A673 (cell line): ENCODE results near the gene PCDHGB1. TPM values are rescaled to one million over a fixed set of nuclear protein-coding genes. Genes with fewer than 3 reads are reported as not detected.
A peak's percentile ranks its signal among the peaks of the same experiment; 100 is the strongest.

Source experiments
- BruUV-seq: library from RNA; stranded (reverse); fragments of 400-500 nt; replicated peaks from 2 replicates; lab custom pipeline; 2021; lab: Mats Ljungman, UMichigan
- CTCF ChIA-PET: fragments of 300-600 bp; sonication (Branson Sonifier 250); formaldehyde crosslinking; loops from one replicate; lab custom pipeline; 2022; ENCODE audit warnings: antibody characterized with exemption; lab: Charles Lee
- POLR2A ChIA-PET: fragments of 300-600 bp; sonication (Branson Sonifier 250); formaldehyde crosslinking; loops from one replicate; lab custom pipeline; 2022; ENCODE audit warnings: antibody characterized with exemption; ENCODE audit not compliant: low non-redundant PET; lab: Charles Lee
- DNase-seq: peaks from one replicate; pipeline ENCODE4 v3.0.0-alpha.2; 2015; ENCODE audit warnings: low spot score
- H3K27ac ChIP-seq: fragments of 200-600 bp; sonication (generic); 2 replicates; pipeline ENCODE4 v1.5.1; 2016; ENCODE audit warnings: mixed run types, low read depth, mild to moderate bottlenecking, mixed read lengths, antibody characterized with exemption, low read length; ENCODE audit not compliant: poor library complexity, severe bottlenecking
- H3K27me3 ChIP-seq: fragments of 200-600 bp; sonication (generic); replicated peaks from 2 replicates; pipeline ENCODE4 v1.6.1; 2017; ENCODE audit warnings: mixed run types, low read depth, mild to moderate bottlenecking, mixed read lengths, antibody characterized with exemption, low read length; ENCODE audit not compliant: insufficient read depth, poor library complexity
- H3K36me3 ChIP-seq: fragments of 200-600 bp; sonication (generic); 2 replicates; pipeline ENCODE4 v1.6.1; 2016; ENCODE audit warnings: mixed run types, mild to moderate bottlenecking, mixed read lengths, antibody characterized with exemption, low read length; ENCODE audit not compliant: insufficient read depth, poor library complexity, severe bottlenecking
- H3K4me1 ChIP-seq: fragments of 200-600 bp; sonication (generic); 2 replicates; pipeline ENCODE4 v1.6.1; 2017; ENCODE audit warnings: mixed run types, mild to moderate bottlenecking, mixed read lengths, antibody characterized with exemption, low read length; ENCODE audit not compliant: insufficient read depth, poor library complexity, severe bottlenecking
- H3K4me3 ChIP-seq: fragments of 200-600 bp; sonication (generic); 2 replicates; pipeline ENCODE4 v1.5.1; 2016; ENCODE audit warnings: low read depth, mixed run types, mild to moderate bottlenecking, mixed read lengths, low read length; ENCODE audit not compliant: poor library complexity, severe bottlenecking
- H3K9me3 ChIP-seq: fragments of 200-600 bp; sonication (generic); 2 replicates; pipeline ENCODE4 v1.6.1; 2016; ENCODE audit warnings: mixed run types, low read depth, mild to moderate bottlenecking, mixed read lengths, antibody characterized with exemption, low read length; ENCODE audit not compliant: poor library complexity, severe bottlenecking
- EZH2 ChIP-seq: fragments of 200-600 bp; sonication (generic); IDR thresholded peaks from 2 replicates; pipeline ENCODE4 v1.6.1; 2017; ENCODE audit warnings: borderline replicate concordance, low read depth, mild to moderate bottlenecking, mixed read lengths, antibody characterized with exemption, low read length; ENCODE audit not compliant: poor library complexity, severe bottlenecking
- intact Hi-C: fragments of 100-400 bp; cut with micrococcal nuclease; formaldehyde crosslinking; loops from one replicate; pipeline ENCODE4 v1.10.0; 2022; ENCODE audit not compliant: unreplicated experiment
- total RNA-seq: library from RNA; stranded (reverse); gene quantifications from 2 replicates; pipeline ENCODE4 v1.2.3, GENCODE V29; 2021
- TF ChIP-seq, protein P1 (sequence below): fragments of 300-800, 200-600 bp; sonication (generic); conservative IDR thresholded peaks from 2 replicates; pipeline ENCODE4 v1.5.1; 2017; ENCODE audit warnings: low read depth, mild to moderate bottlenecking, antibody characterized with exemption, low read length, moderate library complexity, mixed read lengths

PCDHGB1 gene
- total RNA-seq, 1 experiment from 2014 or later = 7.6 TPM

- Histone ChIP-seq H3K4me1 (no peaks in the 10 kb centered on the region), H3K36me3 (no peaks in the 10 kb centered on the region), H3K27ac (no peak overlapping the region), H3K9me3 (peaks cover 30% of the 10 kb centered on the region), H3K4me3 (no peak overlapping the region), H3K27me3 (no peaks in the 10 kb centered on the region)
- DNase-seq = no peak
- intact Hi-C loops = no loop called here
- CTCF ChIA-PET = no interaction called here
- BruUV-seq = no TSS peak
- POLR2A ChIA-PET = no interaction called here
- TF ChIP-seq, protein P1, sequence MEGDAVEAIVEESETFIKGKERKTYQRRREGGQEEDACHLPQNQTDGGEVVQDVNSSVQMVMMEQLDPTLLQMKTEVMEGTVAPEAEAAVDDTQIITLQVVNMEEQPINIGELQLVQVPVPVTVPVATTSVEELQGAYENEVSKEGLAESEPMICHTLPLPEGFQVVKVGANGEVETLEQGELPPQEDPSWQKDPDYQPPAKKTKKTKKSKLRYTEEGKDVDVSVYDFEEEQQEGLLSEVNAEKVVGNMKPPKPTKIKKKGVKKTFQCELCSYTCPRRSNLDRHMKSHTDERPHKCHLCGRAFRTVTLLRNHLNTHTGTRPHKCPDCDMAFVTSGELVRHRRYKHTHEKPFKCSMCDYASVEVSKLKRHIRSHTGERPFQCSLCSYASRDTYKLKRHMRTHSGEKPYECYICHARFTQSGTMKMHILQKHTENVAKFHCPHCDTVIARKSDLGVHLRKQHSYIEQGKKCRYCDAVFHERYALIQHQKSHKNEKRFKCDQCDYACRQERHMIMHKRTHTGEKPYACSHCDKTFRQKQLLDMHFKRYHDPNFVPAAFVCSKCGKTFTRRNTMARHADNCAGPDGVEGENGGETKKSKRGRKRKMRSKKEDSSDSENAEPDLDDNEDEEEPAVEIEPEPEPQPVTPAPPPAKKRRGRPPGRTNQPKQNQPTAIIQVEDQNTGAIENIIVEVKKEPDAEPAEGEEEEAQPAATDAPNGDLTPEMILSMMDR = no peak
- TF ChIP-seq EZH2 = no peak
Measured at GRCh38 chr5:141342773-141343172, 7.1 kb upstream of the PCDHGB1 start.

DNA sequence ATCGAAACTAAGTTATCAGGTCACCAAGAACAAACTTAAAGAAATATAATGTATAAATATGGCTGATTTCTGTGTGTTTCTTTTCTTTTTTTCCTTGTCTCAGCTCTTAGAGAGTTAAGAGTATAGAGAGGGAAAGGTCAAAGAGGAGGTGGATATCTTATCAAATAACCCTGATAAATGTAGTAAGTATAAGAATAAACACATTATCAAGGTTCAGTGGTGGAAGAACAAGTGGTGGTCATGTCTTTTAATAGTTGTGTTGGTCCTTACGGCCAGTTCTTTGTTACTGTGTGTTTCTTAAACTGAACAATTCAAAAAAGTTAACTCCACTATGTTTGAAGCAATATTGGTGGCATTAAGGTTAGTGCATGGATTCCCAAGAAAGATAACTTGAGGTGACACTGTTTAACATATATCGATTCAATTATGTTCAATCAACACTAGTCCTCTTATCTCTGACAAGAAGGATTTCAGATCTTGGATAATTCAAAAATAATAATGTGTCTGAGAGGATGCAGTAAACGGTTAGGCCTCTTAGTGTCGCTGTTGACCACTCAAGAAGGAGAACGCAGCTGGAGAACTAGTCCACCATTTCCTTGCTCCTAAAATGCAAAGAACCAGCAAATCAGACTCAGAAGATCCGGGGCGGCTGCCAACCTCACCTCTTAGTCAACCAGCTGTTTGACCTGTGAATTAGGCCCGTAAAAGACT is 6.5 kb upstream of the PCDHGB1 start, which contains the start of gene PCDHGA3:
TSS of gene PCDHGA3 (plus strand) at position 588 of the 711 bp plus-strand sequence. CDS start 205 bp downstream, outside the sequence.
- POLR2A ChIA-PET = no interaction called here

GRCh38 chr5:141343953-141344463 is 5.9 kb upstream of the PCDHGB1 start:
- Histone ChIP-seq H3K27me3 (no peaks in the 10 kb centered on the region), H3K9me3 (peaks cover 18% of the 10 kb centered on the region), H3K4me3 (no peak overlapping the region), H3K4me1 (no peaks in the 10 kb centered on the region), H3K36me3 (no peaks in the 10 kb centered on the region), H3K27ac (no peak overlapping the region)
- intact Hi-C loops = no loop called here
- POLR2A ChIA-PET = no interaction called here
- no peak for DNase-seq
- CTCF ChIA-PET = no interaction called here
- BruUV-seq = no TSS peak
- TF ChIP-seq EZH2 = no peak
- TF ChIP-seq, protein P1 = no peak

More for the DNA sequence above, 6.5 kb upstream of the PCDHGB1 start, which contains the start of gene PCDHGA3:
- Histone ChIP-seq H3K27me3 (no peaks in the 10 kb centered on the region), H3K27ac (no peak within 1 kb of the TSS), H3K4me3 (no peak within 1 kb of the TSS), H3K4me1 (no peaks in the 10 kb centered on the region), H3K36me3 (no peaks in the 10 kb centered on the region), H3K9me3 (peaks cover 24% of the 10 kb centered on the region)
- no peak for TF ChIP-seq EZH2
- TF ChIP-seq, protein P1 = peak; percentile 40; the same call in 1 of the 2 replicates
- CTCF ChIA-PET = no interaction called here
- BruUV-seq = no TSS peak
- intact Hi-C loops = no loop called here
- DNase-seq = peak; percentile 41
